ENCODE measurements around the gene ZBTB5.
A peak's percentile ranks its signal among the peaks of the same experiment; 100 is the strongest.

GRCh38 chr9:37432020-37432419, 33.2 kb downstream of the ZBTB5 start:
- TF ChIP-seq YY1 (IDR thresholded peaks at IDR 0.05; ENCODE audit: low read depth, low read length) (no peak), POLR2A (IDR thresholded peaks at IDR 0.05; ENCODE audit: control extremely low read depth in 1 of 2, low read depth in 2 of 2, low read length in 2 of 2) (no peak), POLR2AphosphoS5 (IDR thresholded peaks at IDR 0.05; ENCODE audit: low read depth, low read length) (peak; percentile 5; the same call in 1 of the 2 replicates), KDM1A (IDR thresholded peaks at IDR 0.05; ENCODE audit: borderline replicate concordance, low read length) (no peak), SIX5 (IDR thresholded peaks at IDR 0.05; ENCODE audit: low read depth, low read length) (no peak), GABPA (IDR thresholded peaks at IDR 0.05; ENCODE audit: borderline replicate concordance, insufficient read depth, low read length) (no peak), TAF1 (IDR thresholded peaks at IDR 0.05; ENCODE audit: low read depth, low read length) (no peak), SIN3A (conservative IDR thresholded peaks at IDR 0.05 in 1 of 2, IDR thresholded peaks at IDR 0.05 in 1 of 2; ENCODE audit: low read depth in 1 of 2, low read length in 2 of 2) (no peak), NRF1 (IDR thresholded peaks at IDR 0.05; ENCODE audit: low read depth, low read length) (no peak), RXRA (IDR thresholded peaks at IDR 0.05; ENCODE audit: insufficient read depth, low read depth, low read length) (no peak), CTCF (IDR thresholded peaks at IDR 0.05; ENCODE audit: control extremely low read depth in 1 of 3, insufficient read depth in 1 of 3, low read depth in 1 of 3, low read length in 3 of 3) (no peak)
- TF ChIP-seq, protein P1, sequence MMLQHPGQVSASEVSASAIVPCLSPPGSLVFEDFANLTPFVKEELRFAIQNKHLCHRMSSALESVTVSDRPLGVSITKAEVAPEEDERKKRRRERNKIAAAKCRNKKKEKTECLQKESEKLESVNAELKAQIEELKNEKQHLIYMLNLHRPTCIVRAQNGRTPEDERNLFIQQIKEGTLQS (IDR thresholded peaks at IDR 0.05; ENCODE audit: insufficient read depth, low read depth, low read length) = no peak

All from H1 (cell line).